NCI-H1436 treated with DMSO at 0.1 percent for 48 hours (cell line): ENCODE data around the gene ADH5.
"Not testable (repeated sequence)": the region's sequence is repeated elsewhere in the genome, so short reads cannot be mapped to it uniquely, and the experiment has no call there.

Source experiments
- DNase-seq: peaks from one replicate; lab custom pipeline; 2025; lab: John Stamatoyannopoulos, UW

The ADH5 gene

DNA sequence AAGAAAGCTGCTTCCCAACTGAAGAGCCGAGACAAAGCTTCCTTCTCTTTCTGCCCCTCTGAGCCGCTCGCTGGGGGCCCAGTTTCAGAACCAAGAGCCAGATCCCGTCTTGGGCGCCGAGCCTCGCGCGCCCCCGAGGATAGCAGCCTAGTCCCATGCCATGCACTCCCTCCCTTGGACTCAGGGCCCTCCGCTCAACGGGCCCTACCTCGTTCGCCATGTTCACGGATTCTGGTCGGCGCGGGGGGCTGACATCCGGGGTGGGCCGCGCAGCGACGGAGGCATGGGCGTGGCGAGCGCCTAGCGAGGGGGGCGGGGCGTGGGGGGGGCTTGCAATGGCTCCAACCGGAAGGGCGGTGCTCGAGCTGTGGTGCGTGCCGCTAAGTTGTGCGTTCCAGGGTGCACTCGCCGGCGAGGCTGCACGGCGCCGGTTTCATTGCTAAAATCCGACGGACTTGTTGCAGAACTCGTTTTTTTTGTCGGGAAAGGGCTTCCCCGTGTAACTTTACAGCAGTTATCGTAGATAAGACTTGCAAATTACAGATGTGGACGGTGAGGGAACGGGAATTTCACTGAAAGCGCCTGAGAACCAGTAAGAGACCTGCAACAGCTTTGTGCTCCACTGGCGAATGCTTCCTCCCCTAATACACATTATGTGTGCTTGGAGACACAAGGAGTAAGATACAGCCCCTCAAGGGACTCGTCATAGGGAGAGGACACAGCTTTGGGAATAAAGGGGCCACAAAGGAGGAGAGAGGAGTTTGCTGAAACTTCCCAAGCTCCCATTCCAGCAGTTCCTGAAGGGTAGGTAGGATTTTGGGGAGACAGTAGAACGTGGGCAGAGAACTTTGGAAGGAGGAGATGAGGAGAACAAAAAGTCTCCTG lies at the start of gene ADH5:
TSS of gene ADH5 (minus strand) at position 308 of the 885 bp plus-strand sequence. CDS start at position 220, 88 bp downstream.
- DNase-seq = peak; percentile 58

DNA sequence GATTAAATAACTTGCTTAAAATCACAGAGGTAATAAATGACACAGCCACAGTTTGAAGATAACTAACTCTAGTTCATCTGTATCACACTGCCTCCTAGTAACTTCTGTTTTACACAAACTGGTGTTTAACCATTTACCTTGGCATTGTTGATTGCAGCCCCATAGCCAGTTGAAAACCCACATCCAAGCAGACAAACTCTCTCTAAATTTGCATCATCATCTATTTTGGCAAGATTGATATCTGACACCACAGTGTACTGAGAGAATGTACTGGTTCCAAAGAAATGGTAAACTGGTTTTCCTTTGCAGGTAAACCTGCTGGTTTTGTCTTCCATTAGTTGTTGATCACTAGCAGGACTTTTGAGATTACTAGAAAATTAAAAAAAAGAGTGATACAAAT lies 47.7 kb upstream of the ADH5 start:
- DNase-seq = no peak

DNA sequence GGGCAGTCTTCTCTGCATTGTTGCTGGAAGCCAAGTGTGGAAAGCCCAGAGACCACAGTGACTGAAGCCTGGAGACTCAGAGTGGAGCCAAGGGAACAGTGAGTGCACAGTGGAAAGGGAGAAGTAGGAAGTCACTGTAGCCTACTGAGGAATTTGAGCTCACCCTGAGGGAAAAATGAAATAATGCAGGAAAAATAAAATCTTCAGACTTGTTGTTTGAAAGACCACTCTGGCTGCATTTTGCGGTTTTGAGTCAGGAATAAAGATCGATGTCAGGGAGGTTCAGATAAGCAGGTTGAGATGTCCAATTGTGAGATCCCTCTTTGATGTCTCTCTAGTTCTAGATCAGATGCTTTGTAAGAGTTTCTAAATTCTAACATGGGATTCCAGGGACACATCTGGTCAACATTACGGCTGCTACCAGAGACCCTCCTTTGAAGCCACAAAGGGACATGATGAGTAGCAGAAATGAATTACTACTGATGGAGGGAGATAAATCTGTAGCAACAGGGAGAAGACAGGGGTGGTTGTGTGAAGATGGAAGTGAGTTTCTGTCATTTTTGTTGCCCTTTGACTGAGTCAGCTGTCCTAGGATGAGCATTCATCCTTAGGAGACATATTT lies 47.1 kb upstream of the ADH5 start:
- DNase-seq = no peak

DNA sequence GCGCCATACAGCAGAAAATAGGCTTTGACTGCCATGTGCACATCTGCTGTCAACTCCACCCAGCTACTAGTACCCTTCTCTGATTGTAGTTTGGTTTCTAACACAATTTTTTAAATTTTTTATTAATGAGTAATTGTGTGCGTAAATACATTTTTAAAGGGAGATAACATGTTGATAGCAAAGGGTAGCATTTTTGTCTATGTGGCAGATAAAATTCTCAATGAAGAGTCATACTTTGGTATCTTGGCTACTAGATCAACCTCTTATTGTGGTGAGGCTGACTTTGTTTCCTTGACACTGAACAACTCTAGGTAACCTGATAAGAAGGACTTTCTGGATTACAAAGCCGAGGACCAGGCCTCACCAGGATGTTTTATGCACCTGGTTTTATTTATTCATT lies 46.0 kb upstream of the ADH5 start:
- no peak for DNase-seq

DNA sequence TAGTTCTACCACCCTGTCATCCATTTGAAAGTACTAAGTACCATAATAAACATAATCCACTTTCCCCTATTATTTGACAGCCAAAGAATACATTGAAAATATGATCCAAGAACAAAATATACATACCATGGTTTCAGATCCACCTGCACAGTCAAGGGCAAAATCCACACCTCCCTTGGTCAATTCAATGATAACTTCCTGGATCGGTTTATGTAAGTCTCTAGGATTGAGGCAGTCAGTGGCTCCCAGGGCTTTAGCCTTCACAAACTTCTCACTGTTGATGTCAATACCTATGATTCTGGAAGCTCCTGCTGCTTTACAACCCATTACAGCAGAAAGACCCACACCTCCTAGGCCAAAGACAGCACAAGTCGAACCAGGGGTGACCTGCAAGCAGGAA lies 42.8 kb upstream of the ADH5 start:
- no peak for DNase-seq

DNA sequence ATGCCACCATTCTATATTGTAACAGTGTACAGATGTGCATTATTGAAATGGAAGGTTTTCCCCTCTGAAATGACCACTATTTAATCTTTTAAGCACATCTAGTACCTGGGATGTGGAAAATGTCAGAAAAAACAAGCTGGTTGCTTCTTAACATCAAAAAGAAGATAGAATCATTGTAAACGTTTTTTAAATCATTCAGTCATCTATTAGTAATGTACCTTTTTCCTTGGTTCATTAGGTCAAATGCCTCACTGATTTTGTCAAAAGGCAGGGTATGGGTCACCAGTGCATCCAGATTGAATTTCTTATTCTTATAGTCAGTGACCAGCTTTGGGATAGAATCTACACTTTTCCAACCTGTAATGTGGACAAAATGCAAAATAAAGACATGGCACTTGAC lies 37.8 kb upstream of the ADH5 start:
- no peak for DNase-seq

DNA sequence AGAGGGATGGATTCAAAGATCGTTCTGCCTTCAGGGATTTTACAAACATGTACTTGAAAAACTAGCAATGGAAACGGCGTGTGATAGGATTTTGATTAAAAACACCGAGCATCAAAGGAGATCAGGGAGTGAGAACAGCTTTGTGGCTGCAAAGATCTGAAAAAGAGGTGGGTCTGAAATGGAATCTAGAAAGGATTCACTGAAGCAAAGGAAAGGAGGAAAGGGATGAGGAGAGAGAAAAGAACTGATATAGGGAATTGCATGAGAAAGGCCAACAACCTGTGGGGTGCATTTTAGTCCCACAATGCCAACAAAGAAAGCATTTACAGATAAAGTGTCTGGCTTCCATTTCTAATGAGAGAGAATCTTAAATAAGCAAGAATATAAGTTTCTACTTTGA lies 32.4 kb upstream of the ADH5 start:
- DNase-seq = no peak

DNA sequence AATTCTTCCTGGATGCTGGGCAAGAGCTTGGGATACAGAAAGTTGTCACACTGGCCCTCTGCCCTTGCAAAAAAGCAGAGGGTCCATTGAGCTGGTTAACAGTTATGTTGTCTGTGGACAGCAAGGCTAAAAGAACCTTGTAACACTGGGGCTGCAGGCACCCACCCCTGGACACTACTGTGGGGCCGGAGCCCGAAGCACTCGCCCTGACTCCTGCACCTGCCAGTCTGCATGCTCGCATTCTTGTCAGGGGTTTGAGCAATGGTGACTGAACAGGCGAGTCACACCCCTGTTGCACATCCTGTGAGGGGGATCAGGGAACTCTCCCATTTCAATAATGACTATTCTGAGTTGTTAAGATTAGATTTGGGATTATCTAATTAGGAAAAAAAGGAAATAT lies 31.9 kb upstream of the ADH5 start:
- DNase-seq = no peak

DNA sequence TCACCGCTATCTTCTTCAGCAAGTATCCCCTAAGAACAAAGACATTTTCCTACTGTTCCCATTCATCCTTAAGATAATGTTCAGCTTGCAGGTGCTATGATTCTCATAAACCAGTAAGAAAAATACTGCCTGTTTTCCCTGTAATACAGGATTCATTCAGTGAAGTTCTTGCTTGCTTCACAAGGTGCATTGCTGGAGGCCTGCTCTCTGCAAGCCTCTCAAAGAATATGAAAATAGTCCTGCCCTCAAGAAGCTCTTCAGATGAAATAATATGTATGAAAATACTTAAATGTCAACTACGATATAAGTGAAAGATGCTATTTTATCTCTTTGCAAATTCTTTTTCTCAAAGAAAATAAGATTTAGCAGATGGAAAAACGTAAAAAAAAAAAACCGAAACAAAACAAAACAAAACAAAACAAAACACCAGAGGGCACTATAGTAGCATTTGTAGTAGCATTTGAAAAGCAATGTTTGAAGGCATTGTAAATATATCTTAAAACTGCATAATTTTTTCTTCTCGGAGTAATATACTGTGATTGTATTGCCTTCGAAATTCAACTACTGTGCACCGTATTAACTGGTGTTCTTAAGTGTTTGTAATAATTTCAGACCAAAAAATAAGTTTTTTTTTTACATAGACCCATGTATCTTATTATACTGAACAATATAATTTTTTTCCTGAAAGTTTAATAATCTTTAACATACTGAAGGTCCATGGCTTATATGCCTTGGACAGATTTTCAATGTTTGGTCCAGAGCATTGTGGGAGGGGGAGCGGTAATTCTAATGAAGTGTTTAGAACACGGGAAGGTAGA lies 29.5 kb upstream of the ADH5 start:
- DNase-seq = no peak

DNA sequence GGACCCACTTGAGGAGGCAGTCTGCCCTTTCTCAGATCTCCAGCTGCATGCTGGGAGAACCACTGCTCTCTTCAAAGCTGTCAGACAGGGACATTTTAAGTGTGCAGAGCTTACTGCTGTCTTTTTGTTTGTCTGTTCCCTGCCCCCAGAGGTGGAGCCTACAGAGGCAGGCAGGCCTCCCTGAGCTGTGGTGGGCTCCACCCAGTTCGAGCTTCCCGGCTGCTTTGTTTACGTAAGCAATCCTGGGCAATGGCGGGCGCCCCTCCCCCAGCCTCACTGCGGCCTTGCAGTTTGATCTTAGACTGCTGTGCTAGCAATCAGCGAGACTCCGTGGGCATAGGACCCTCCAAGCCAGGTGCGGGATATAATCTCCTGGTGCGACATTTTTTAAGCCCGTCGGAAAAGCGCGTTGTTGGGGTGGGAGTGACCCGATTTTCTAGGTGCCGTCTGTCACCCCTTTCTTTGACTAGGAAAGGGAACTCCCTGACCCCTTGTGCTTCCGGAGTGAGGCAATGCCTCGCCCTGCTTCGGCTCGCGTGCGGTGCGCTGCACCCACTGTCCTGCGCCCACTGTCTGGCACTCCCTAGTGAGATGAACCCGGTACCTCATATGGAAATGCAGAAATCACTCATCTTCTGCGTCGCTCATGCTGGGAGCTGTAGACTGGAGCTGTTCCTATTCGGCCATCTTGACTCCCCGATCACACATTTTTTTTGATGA lies 28.7 kb upstream of the ADH5 start:
- not testable (repeated sequence) for DNase-seq

DNA sequence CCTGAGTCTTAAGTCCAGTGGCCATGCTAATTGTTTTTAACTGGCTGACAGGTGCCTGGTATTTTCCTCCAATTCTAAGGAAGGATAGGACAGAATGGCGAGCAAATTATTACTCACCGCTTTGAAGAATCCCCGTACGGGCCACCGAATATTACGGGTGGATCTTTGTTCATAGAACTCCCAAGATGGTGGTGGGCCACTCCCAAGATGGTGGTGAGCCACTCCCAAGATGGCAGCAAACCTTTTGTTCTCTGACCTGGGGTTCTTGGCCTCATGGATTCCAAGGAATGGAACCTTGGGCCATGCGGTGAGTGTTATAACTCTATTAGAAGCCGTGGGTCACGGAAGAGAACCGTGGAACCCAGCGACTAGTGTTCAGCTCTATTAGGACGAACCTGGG lies 20.7 kb upstream of the ADH5 start:
- not testable (repeated sequence) for DNase-seq

DNA sequence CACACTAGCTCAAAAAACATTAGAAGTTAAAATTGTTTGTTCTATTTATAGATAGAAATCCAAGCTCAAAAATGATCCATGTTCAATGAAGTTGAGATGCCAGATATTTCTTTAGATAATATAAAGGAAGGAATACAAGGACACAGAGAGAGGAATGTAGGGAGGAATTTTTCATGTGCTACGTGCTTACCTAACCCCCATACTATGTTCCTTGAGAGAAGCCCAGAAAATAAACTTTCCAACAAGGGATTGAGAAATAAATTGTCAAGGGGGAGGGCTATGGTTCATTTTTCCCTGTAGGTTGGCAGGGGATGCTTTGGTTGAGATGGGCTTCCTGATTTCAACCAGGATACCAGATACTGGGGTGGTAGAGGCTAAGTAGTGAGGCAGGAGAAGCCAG lies 15.6 kb upstream of the ADH5 start:
- DNase-seq = no peak

DNA sequence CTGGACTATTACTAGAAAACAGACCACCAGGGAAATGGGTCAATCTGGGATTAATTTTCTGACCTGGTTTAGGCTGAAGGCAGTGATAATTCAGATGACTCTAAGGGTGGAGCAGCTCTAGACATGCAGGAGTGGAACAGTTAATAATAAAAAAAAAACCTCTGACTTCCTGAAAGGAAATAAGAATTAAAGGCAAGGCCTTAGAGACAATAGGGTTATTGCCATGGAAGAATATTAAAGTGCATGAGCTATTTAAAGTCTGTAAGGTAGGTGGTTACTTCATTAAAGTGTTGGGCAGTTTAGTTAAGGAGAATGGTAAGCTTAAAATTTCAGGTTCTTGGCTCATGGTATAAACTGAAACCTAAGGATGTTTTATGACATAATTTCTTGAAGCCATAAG lies 14.6 kb upstream of the ADH5 start:
- no peak for DNase-seq

DNA sequence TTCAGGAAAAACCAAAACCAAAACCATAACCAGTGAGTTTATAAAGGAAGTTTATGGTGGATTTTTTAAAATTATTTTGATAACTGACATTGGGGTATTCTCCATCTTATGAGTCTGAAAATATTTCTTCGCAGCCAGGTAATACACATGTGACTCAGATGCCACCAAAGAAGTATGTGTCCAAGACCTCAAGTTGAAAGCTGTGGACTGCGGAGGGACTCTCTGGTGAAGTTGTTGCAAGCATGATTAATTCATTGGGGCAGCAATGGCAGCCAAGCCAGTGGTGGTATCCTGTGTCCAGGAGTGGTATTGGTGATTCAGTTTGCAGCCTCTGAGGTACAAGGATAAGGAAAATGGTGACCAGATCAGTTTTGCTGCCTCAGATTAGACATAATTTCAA lies 14.0 kb upstream of the ADH5 start:
- DNase-seq = no peak

DNA sequence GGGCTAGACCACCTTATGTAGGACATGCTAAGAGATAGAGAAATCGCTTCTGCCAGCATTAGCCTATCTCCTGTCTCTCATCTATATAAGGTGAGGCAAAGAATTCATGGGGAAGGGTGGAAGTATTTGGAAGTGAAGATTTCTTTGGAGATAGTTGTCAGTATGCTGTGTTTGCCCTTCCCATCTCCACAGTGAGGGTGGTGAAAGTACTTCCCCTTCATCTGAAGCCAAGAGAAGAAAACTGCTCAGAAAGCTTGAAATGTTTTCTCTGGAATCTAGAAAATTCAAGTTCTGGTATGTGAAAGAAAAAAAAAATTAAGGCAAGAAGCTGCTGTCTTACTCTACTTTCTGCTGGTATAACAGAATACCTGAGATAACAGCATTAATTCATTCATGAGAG lies 12.3 kb upstream of the ADH5 start:
- DNase-seq = no peak

DNA sequence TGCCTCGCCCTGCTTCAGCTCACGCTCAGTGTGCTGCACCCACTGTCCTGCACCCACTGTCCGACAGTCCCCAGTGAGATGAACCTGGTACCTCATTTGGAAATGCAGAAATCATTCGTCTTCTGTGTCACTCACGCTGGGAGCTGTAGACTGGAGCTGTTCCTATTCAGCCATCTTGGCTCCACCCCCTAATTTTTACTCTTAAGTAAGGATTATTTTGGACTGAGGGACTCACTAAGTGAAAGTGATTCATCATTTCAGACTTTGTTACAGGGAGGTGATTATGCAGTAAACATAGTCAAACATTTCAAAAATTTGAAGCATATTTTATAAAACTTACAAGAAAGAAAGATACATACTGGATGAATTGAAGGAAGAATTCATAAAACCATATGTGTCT lies 11.2 kb upstream of the ADH5 start:
- not testable (repeated sequence) for DNase-seq

DNA sequence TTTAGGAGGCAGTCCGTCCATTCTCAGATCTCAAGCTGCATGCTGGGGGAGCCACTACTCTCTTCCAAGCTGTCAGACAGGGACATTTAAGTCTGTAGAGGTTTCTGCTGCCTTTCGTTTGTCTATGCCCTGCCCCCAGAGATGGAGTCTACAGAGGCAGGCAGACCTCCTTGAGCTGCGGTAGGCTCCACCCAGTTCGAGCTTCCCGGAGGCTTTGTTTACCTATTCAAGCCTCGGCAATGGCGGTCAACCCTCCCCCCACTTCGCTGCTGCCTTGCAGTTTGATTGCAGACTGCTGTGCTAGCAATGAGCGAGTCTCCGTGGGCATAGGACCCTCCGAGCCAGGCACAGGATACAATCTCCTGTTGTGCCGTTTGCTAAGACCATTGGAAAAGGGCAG lies 10.7 kb upstream of the ADH5 start:
- no peak for DNase-seq

DNA sequence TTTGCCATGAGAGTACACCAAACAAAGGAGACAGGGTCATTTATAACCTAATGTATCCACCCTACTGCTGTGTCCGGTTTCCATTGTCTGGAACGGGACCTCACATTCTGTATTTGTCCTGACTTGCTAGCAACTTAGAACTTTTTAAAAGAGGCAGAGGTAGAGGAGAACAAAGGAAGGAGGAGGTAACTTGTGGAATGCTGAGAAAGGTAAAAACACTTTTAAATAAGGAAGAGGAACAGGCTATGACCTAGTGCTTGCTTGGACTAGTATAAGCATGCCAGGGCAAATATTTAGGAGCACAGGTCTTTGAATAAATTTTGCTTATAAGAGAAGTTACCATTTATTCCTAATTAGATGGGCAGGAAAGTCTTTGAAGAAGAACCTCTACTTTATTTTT lies 3.3 kb upstream of the ADH5 start:
- DNase-seq = not testable (repeated sequence)

DNA sequence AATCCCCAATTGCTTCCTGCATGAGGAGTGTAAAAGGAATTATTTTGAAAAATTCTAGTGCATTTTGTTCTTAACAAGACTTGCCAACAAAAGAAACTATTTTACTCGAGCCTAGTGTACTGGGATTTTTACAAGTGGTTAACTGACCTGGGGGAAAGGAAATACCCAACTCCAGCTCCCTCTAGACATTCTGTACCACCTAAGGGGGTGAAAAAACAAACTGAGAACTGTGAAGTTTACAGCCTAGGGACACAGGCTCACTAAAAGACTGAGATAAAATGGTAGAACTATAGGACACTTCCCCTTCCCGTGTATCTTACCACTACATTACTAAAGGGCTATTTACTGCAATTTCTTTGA lies 2.6 kb upstream of the ADH5 start:
- no peak for DNase-seq

DNA sequence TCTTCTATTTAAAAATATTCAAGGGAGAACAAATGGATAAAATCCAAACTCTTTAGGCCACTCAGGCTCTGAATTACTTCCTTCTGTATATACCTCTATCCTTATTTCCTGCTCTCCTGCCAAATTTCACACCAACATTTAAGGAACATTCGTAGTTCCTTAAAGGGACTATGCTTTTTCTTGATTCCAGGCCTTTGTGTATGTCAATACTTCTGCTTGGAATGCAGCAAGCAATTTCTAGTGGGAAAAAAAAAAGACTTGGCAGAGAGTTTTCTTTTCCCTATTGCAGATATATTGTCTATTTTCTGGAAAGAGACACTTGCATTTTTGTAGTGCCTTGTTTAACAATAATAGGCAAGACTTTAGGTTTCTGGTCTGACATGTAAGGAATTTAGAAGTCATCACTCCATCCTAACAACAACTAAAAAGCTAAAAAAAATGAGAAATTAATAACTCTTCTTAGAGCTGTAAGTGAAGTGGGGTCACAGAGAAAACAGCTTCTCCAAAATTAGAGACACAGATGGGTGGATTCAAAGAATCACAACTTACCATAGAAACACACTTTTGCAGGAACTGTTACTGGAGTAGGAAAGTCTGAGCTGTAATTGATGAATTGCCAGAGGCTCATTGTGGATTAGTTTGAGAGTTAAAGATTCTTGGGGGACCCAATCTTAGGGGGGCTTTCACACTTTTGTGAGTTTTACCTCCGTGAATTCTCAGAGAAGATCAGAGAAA lies 2.1 kb upstream of the ADH5 start:
- DNase-seq = no peak

DNA sequence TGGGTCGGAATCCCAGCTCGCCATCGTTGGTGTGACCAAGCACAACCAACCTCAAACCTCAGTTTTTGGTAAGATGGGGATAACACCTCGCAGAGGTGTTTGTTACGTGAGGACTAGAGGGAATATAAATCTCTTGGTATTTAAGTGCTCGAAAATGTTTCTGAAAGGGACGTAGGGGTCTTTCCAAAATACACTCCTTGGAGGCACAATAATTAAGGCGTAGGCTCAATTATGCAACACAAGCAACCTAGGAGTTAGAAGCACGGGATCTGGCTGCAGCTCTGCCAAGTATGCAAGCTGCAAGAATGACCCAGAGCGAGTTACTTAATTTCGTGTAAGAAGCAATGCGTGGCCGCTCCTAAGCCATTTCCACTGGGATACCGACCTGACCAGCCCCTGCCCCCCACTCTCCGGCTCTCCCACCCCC lies 552 bp downstream of the ADH5 start:
- no peak for DNase-seq

DNA sequence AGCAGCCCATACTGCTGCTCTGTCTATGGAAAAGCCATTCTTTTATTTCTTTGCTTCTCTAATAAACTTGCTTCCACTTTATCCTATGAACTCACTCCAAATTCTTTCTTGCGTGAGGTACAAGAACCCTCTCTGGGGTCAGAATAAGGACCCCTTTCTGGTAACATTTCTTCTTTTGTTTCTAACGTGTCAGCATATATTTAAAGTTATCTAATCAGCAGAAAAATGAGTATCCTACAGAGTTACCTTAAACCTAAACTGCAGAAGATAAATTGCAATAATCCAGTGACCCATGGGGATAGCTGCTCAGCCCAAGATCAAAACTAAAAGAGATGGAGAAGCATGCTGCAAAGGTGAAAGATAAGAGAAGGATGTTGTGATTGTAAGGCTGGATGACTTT lies 4.0 kb downstream of the ADH5 start:
- no peak for DNase-seq
